Testis (tissue), 2 donors: ENCODE data around the gene GRIK2.

ENCODE experiments used
- CTCF ChIP-seq, 3 experiments: fragments of 450-650 bp in 2 of 3; fragments of 200-600 bp in 1 of 3; sonication (generic) in 1 of 3; IDR thresholded peaks; one replicate each; pipeline ENCODE4 v1.5.1; 2016 to 2019; ENCODE audit warnings: antibody characterized with exemption in 3 of 3, mild to moderate bottlenecking in 2 of 3, moderate library complexity in 1 of 3
- POLR2A ChIP-seq: fragments of 450-650 bp; IDR thresholded peaks from one replicate; pipeline ENCODE4 v1.6.1; 2017; ENCODE audit warnings: antibody characterized with exemption, mild to moderate bottlenecking, moderate library complexity

GRCh38 chr6:101733899-101734298 lies 340.4 kb downstream of the GRIK2 start:
- TF ChIP-seq CTCF (IDR thresholded peaks at IDR 0.05) (no peak), POLR2A (no peak)
